GM19463 (cell line): ENCODE data around the gene NDUFAB1.
"Not testable (repeated sequence)": the region's sequence is repeated elsewhere in the genome, so short reads cannot be mapped to it uniquely, and the experiment has no call there.

Source experiments
- ATAC-seq: cut with Tn5 transposase; IDR thresholded peaks from one replicate; pipeline ENCODE4 v1.9.1; 2021; ENCODE audit warnings: mild to moderate bottlenecking, moderate library complexity; ENCODE audit not compliant: unreplicated experiment

The NDUFAB1 gene

GRCh38 chr16:23595951-23596720 lies at the start of gene NDUFAB1:
TSS of gene NDUFAB1 (minus strand) at chr16:23596316. CDS start at chr16:23596290, 26 bp downstream.
- ATAC-seq, result peak; percentile 95

GRCh38 chr16:23642246-23642774 lies 46.2 kb upstream of the NDUFAB1 start:
- ATAC-seq, result no peak

- peak; percentile 98 for ATAC-seq
These were observed 45.0 kb upstream of the NDUFAB1 start, which contains the start of the genes DCTN5 and PALB2 for GRCh38 chr16:23640931-23641765. TSS of gene DCTN5 (plus strand) at chr16:23641466. CDS start at chr16:23641543, 77 bp downstream. TSS of gene PALB2 (minus strand) at chr16:23641310. CDS start at chr16:23641157, 153 bp downstream.

GRCh38 chr16:23640615-23640930 lies 44.5 kb upstream of the NDUFAB1 start:
- ATAC-seq, result no peak

- ATAC-seq, result no peak
These were observed 39.8 kb upstream of the NDUFAB1 start for GRCh38 chr16:23635958-23636357.

DNA sequence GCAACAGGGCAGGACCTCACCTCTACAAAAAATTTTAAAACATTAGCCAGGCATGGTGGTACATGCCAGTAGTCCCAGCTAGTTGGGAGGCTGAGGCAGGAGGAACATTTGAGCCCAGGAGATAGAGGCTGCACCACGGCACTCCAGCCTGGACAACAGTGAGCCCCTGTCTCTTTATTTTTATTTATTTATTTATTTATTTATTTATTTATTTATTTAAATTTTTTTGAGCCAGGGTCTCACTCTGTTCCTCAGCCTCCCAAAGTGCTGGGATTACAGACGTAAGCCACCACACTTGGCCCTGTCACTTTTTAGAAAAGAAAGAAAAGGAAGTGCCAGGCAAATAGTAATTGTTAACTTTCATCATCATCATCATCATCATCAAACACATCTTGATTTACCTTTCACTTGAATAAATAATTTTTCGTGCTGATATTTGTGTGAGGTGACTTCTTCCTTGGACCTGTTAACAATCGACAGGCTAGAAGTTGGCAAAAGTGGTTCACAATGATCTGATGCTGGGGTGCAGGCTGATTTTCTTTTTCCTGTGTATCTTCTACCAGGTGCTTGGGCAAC lies 38.4 kb upstream of the NDUFAB1 start:
- ATAC-seq, result no peak

- not testable (repeated sequence) for ATAC-seq
These were observed 35.8 kb upstream of the NDUFAB1 start for GRCh38 chr16:23631874-23632273.

- ATAC-seq, result no peak
These were observed 33.4 kb upstream of the NDUFAB1 start for GRCh38 chr16:23629516-23629915.

DNA sequence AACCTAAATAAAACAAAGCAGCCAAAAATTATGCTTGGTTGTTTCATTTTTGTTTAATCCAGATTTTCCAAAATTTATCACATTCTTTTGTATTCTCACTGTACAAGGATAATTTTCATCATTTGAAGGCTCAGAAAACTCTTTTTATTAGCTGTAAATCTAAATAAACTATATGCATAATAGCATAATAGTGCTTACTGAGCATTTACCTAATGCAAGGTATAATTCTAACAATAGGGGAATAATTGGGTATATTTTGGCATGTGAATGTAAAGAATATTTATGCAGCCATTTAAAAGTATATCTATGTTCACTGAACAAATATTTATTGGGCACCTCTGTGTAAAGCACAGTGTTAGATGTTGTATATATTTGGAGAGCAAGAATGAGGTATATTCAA lies 28.0 kb upstream of the NDUFAB1 start:
- no peak for ATAC-seq

DNA sequence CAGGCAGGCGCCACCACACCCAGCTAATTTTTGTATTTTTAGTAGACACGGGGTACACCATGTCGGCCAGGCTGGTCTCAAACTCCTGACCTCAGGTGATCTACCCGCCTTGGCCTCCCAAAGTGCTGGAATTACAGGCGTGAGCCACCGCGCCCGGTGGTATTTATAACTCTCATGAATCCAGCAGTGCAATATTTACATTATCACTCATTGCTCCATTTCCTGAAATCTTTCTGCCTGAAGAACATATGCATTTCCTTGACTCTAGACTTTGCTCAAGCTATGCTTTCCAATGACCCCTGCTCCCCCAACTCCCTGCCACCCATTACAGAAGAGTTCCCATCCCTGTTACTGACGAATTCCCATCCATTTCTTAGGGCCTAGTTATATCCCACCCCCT lies 19.7 kb upstream of the NDUFAB1 start:
- no peak for ATAC-seq

- ATAC-seq, result no peak
These were observed 15.8 kb upstream of the NDUFAB1 start for GRCh38 chr16:23611936-23612335.

DNA sequence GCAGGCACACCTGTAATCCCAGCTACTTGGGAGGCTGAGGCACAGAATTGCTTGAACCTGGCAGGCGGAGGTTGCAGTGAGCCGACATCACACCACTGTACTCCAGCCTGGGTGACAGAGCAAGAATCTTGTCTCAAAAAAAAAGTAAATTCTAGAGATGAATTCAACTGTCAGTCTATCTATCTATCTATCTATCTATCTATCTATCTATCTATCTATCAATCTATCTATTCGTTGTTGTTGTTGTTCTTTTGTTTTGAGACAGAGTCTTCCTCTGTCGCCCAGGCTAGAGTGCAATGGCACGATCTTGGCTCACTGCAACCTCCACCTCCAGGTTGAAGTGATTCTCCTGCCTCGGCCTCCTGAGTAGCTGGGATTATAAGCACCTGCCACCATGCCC lies 14.8 kb upstream of the NDUFAB1 start:
- ATAC-seq, result not testable (repeated sequence)

- no peak for ATAC-seq
These were observed 13.8 kb upstream of the NDUFAB1 start for GRCh38 chr16:23609929-23610328.

DNA sequence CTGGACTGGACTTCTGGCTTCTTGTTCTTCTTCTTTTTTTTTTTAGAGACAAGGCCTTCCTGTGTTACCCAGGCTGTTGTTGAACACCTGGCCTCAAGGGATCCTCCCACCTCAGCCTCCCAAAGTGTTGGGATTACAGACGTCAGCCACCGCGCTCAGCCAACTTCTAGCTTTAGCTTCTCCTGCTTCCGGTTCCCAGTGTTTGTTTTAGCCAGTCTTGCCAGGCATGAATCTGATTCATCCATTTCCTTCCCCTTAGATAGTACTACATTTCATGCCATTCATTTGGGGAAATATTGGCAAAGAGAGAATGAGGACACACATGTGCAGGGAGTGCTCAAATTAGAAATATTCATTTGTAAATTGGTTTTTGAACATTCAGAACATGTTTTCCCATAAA lies 12.1 kb upstream of the NDUFAB1 start:
- no peak for ATAC-seq

DNA sequence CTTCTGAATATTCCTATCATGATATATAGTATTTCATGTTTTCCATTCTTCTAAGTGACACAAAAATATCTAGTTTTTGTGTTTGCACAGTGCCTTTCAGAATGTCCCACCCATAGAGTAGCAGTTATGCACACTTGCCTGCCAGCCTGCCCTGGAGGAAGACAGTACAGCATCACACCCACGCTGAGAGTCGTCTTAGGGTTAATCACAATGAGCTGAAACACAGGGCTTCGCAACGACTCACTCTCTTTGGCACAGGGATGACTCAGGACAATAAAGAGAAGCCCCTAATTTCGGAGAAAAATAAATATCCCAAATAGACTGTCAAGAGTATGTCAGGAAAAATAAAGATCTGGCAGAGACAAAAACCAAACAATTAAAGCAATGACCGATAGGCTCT lies 11.6 kb upstream of the NDUFAB1 start:
- no peak for ATAC-seq

- no peak for ATAC-seq
These were observed 1.1 kb upstream of the NDUFAB1 start for GRCh38 chr16:23597003-23597756.

- ATAC-seq, result no peak
These were observed 718 bp downstream of the NDUFAB1 start for GRCh38 chr16:23595246-23595950.

DNA sequence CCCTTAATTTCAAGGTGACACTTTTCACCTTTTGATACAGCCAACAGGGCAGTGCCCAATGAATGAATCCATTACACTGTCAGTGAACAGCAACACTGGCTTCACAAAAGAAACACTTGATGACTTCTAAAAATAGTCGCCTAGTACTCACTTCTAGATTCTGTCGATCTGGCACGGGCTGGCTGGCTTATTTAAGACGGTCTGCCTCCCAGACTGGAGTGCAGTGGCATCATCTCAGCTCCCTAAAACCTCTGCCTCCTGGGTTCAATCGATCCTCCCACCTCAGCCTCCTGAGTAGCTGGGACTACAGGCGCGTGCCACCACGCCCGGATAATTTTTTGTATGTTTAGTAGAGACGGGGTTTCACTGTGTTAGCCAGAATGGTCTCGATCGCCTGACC lies 1.9 kb downstream of the NDUFAB1 start:
- ATAC-seq, result no peak

GRCh38 chr16:23590181-23590580 lies 5.9 kb downstream of the NDUFAB1 start:
- ATAC-seq, result no peak

DNA sequence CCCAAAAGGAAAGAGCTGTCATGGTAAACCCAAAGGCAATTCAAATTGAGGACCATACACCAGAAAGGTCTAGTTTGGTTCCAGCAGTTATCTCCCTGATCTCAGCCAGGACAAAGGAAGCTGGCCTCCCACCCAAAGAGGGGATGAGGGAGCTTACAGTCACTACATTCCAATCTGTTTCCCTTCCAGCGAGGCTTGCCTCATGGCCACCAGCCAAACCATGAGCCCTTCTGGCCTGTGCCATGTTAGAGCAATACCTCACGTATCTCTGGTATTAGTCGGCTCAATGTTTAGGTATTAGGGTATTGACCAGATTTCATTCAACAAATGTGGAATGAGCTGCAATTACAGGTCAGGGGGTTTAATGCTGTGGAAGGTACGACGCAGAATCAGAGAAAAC lies 8.4 kb downstream of the NDUFAB1 start:
- ATAC-seq, result no peak
